HepG2 (cell line): Measurements from ENCODE around the gene RABIF. TPM values are rescaled to one million over a fixed set of nuclear protein-coding genes. Genes with fewer than 3 reads are reported as not detected.

Experiments
- E2F5 ChIP-seq: sonication (generic); formaldehyde crosslinking; conservative IDR thresholded peaks from 2 replicates; pipeline ENCODE4 v1.4.0; 2020; ENCODE audit warnings: missing genetic modification reagents
- GATAD2A ChIP-seq: IDR thresholded peaks from 2 replicates; pipeline ENCODE4 v1.6.1; 2016
- GRHL1 ChIP-seq: sonication (generic); formaldehyde crosslinking; conservative IDR thresholded peaks from 2 replicates; pipeline ENCODE4 v1.8.0; 2022; ENCODE audit warnings: missing genetic modification reagents
- GTF3A ChIP-seq: sonication (generic); formaldehyde crosslinking; conservative IDR thresholded peaks from 2 replicates; pipeline ENCODE4 v1.4.0; 2020; ENCODE audit warnings: mild to moderate bottlenecking, missing genetic modification reagents
- KDM2A ChIP-seq: sonication (generic); formaldehyde crosslinking; IDR thresholded peaks from 2 replicates; pipeline ENCODE4 v1.4.0; 2020; ENCODE audit warnings: low read depth, missing genetic modification reagents, borderline replicate concordance
- MEIS1 ChIP-seq: sonication (generic); formaldehyde crosslinking; IDR thresholded peaks from 2 replicates; pipeline ENCODE4 v1.9.0; 2021; ENCODE audit warnings: mild to moderate bottlenecking, missing genetic modification reagents, moderate library complexity, borderline replicate concordance
- PAXIP1 ChIP-seq: sonication (generic); formaldehyde crosslinking; conservative IDR thresholded peaks from 2 replicates; pipeline ENCODE4 v1.4.0; 2020; ENCODE audit warnings: mild to moderate bottlenecking, missing genetic modification reagents, moderate library complexity
- PHF21A ChIP-seq: sonication (generic); formaldehyde crosslinking; IDR thresholded peaks from 2 replicates; pipeline ENCODE4 v1.5.0; 2020; ENCODE audit warnings: mild to moderate bottlenecking, missing genetic modification reagents
- POLR2AphosphoS5 ChIP-seq: IDR thresholded peaks from 2 replicates; pipeline ENCODE4 v1.6.1; 2012; ENCODE audit warnings: low read depth, low read length
- RAD21 ChIP-seq: fragments of 450-650 bp; formaldehyde crosslinking; IDR thresholded peaks from 2 replicates; pipeline ENCODE4 v1.5.0; 2020; ENCODE audit warnings: mild to moderate bottlenecking
- SOX5 ChIP-seq: IDR thresholded peaks from 2 replicates; pipeline ENCODE4 v1.6.1; 2016; ENCODE audit warnings: borderline replicate concordance
- SP1 ChIP-seq, 2 experiments: fragments of 450-650 bp in 1 of 2; sonication (generic) in 1 of 2; formaldehyde crosslinking in 1 of 2; IDR thresholded peaks; 2 replicates each; pipeline versions ENCODE4 v1.4.0 to v1.6.1; 2016 to 2020; ENCODE audit warnings: missing genetic modification reagents in 1 of 2
- SP4 ChIP-seq: sonication (generic); formaldehyde crosslinking; IDR thresholded peaks from 2 replicates; pipeline ENCODE4 v1.8.1; 2023; ENCODE audit warnings: mild to moderate bottlenecking, missing genetic modification reagents
- SP5 ChIP-seq: IDR thresholded peaks from 2 replicates; pipeline ENCODE4 v1.6.1; 2016; ENCODE audit warnings: low read depth, borderline replicate concordance
- YEATS4 ChIP-seq: sonication (generic); formaldehyde crosslinking; IDR thresholded peaks from 2 replicates; pipeline ENCODE4 v1.4.0; 2020; ENCODE audit warnings: missing genetic modification reagents, borderline replicate concordance
- ZBTB7B ChIP-seq: sonication (generic); formaldehyde crosslinking; IDR thresholded peaks from 2 replicates; pipeline ENCODE4 v1.4.0; 2020; ENCODE audit warnings: missing genetic modification reagents
- ZNF292 ChIP-seq: sonication (generic); formaldehyde crosslinking; IDR thresholded peaks from 2 replicates; pipeline ENCODE4 v1.8.1; 2022; ENCODE audit warnings: mild to moderate bottlenecking, low read depth, missing genetic modification reagents, borderline replicate concordance
- ZNF567 ChIP-seq: sonication (generic); formaldehyde crosslinking; IDR thresholded peaks from 2 replicates; pipeline ENCODE4 v1.8.1; 2023; ENCODE audit warnings: mild to moderate bottlenecking, missing genetic modification reagents, borderline replicate concordance
- ZNF574 ChIP-seq: sonication (generic); formaldehyde crosslinking; IDR thresholded peaks from 2 replicates; pipeline ENCODE4 v1.4.0; 2020; ENCODE audit warnings: missing genetic modification reagents
- ZNF724P ChIP-seq: sonication (generic); formaldehyde crosslinking; IDR thresholded peaks from 2 replicates; pipeline ENCODE4 v1.8.0; 2022; ENCODE audit warnings: missing genetic modification reagents, borderline replicate concordance
- ZSCAN25 ChIP-seq: sonication (generic); formaldehyde crosslinking; IDR thresholded peaks from 2 replicates; pipeline ENCODE4 v1.8.0; 2022; ENCODE audit warnings: mild to moderate bottlenecking, missing genetic modification reagents
- polyA plus RNA-seq, 8 experiments: library from polyadenylated mRNA; depleted of rRNA in 3 of 8; stranded (reverse) in 7 of 8; unstranded in 1 of 8; fragments of >200 nt; fragmentation: Illumina TruSeq in 4 of 8; extraction: Trizol in 4 of 8; gene quantifications; 2 replicates each; pipeline versions ENCODE4 v1.2.1 to v1.2.3, GENCODE V29; 2011 to 2016; ENCODE audit warnings: low read depth in 4 of 8, missing spikeins in 1 of 8, mixed read lengths in 1 of 8; ENCODE audit not compliant: insufficient read depth in 1 of 8
- total RNA-seq, 5 experiments: library from RNA; depleted of rRNA; stranded (reverse); fragments of >200 nt; fragmentation: Illumina TruSeq; extraction: Trizol; gene quantifications; 2 replicates each; pipeline ENCODE4 v1.2.3, GENCODE V29; 2016; ENCODE audit warnings: low read depth in 1 of 5

The RABIF gene
- total and polyA plus RNA-seq, 2 of the 13 experiments (the other 11 are each of a cell fraction or from before 2014, with no cell fraction given), result 7.6 to 8.3 TPM

GRCh38 chr1:202860744-202861419, 28.1 kb downstream of the RABIF start (continued):
- TF ChIP-seq ZNF567 (no peak), SP5 (CRISPR knock-in tag) (peak; percentile 48; the same call in 1 of the 2 replicates), SP1 (IDR thresholded peaks at IDR 0.05) (no peak), SP1 (CRISPR knock-in tag; IDR thresholded peaks at IDR 0.05) (0 out of 2 replicates have a peak, but pooled peaks have one; percentile 19), ZNF574 (CRISPR knock-in tag) (peak; percentile 69), ZNF724P (CRISPR knock-in tag) (no peak), ZBTB7B (CRISPR knock-in tag) (peak; percentile 76), GATAD2A (CRISPR knock-in tag) (peak; percentile 61), E2F5 (CRISPR knock-in tag) (peak; percentile 71; the same call in 1 of the 2 replicates), MEIS1 (CRISPR knock-in tag) (peak; percentile 19; the same call in 1 of the 2 replicates), PHF21A (CRISPR knock-in tag) (peak; percentile 78), KDM2A (peak; percentile 70), PAXIP1 (CRISPR knock-in tag) (0 out of 2 replicates have a peak, but pooled peaks have one; percentile 18), SOX5 (CRISPR knock-in tag) (peak; percentile 38; the same call in 1 of the 2 replicates), RAD21 (CRISPR knock-in tag) (peak; percentile 66; the same call in 1 of the 2 replicates), ZSCAN25 (peak; percentile 37; the same call in 1 of the 2 replicates), GRHL1 (no peak), GTF3A (peak; percentile 11; the same call in 1 of the 2 replicates), POLR2AphosphoS5 (peak; percentile 57; the same call in 1 of the 2 replicates), SP4 (no peak), YEATS4 (peak; percentile 77), ZNF292 (CRISPR knock-in tag) (peak; percentile 65; the same call in 1 of the 2 replicates)
